Measurements from ENCODE around the gene LZTR1.
"Not testable (repeated sequence)": the region's sequence is repeated elsewhere in the genome, so short reads cannot be mapped to it uniquely, and the experiment has no call there.

LZTR1 gene

DNA sequence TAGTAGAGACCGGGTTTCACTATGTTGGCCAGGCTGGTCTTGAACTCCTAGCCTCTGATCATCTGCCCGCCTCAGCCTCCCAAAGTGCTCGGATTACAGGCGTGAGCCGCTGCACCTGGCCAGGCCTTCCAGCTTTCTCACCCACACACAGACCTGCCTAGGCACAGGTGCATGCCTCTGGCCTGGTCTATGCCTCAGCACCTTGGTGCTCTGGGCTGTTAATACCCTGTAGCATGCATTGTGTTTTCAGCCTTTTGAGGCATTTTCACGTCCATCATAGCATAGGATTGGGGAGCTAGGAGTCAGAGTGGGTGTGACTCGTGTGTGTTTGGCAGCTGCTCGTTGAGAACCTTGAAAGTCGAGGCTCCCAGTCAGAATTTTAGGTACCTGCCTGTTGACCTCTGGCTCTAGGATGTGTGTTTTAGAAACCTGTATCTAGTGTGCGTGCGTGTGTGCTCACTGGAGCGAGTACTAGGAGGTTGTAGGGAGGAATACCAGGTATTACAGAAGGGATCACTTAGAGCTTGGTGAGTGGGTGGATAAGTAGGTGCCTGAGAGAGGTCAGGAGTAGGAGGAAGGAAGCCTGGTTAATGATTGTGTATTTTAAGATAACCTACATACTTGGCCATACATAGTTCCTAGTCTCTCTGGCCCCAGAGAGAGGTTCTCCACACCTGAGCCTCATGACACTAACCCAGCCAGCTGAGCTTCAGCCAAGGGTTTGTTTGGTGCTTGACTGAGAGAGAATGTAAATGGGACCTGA is 44.9 kb upstream of the LZTR1 start:
- Histone ChIP-seq H3K9me3 (replicated peaks; ENCODE audit: insufficient read depth, low read length) (no peaks in the 10 kb centered on the region), H3F3A (ENCODE audit: insufficient read depth, low read length) (no peaks in the 10 kb centered on the region), H3K36me3 (replicated peaks; ENCODE audit: insufficient read depth, low read length) (0 out of 2 replicates have a peak, but pooled peaks cover 8% of the 10 kb centered on the region), H4K20me1 (ENCODE audit: insufficient read depth, low read length) (peaks cover 76% of the 10 kb centered on the region), H3K79me2 (ENCODE audit: low read length) (peaks cover 98% of the 10 kb centered on the region), H3K4me3 (ENCODE audit: low read length) (no peak overlapping the region), H3K4me1 (ENCODE audit: low read length) (no peaks in the 10 kb centered on the region), H3K4me2 (ENCODE audit: low read depth, low read length) (no peak overlapping the region), H2AFZ (ENCODE audit: low read length) (no peak overlapping the region), H3K9me2 (replicated peaks; ENCODE audit: insufficient read depth, low read length) (no peaks in the 10 kb centered on the region), H3K27ac (ENCODE audit: low read length) (no peak overlapping the region), H3K9ac (ENCODE audit: low read length) (no peak overlapping the region), H3K27me3 (replicated peaks; ENCODE audit: insufficient read depth, low read length) (no peaks in the 10 kb centered on the region)
- DNase-seq: no peak
- TF ChIP-seq, protein P1, sequence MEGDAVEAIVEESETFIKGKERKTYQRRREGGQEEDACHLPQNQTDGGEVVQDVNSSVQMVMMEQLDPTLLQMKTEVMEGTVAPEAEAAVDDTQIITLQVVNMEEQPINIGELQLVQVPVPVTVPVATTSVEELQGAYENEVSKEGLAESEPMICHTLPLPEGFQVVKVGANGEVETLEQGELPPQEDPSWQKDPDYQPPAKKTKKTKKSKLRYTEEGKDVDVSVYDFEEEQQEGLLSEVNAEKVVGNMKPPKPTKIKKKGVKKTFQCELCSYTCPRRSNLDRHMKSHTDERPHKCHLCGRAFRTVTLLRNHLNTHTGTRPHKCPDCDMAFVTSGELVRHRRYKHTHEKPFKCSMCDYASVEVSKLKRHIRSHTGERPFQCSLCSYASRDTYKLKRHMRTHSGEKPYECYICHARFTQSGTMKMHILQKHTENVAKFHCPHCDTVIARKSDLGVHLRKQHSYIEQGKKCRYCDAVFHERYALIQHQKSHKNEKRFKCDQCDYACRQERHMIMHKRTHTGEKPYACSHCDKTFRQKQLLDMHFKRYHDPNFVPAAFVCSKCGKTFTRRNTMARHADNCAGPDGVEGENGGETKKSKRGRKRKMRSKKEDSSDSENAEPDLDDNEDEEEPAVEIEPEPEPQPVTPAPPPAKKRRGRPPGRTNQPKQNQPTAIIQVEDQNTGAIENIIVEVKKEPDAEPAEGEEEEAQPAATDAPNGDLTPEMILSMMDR (IDR thresholded peaks at IDR 0.05; ENCODE audit: low read length): no peak
- TF ChIP-seq EZH2 (optimal IDR thresholded peaks at IDR 0.05; ENCODE audit: low read depth, low read length): no peak
- TF ChIP-seq EZH2phosphoT487 (IDR thresholded peaks at IDR 0.05; ENCODE audit: low read length): no peak

- no peaks in the 10 kb centered on the region for H3F3A ChIP-seq (ENCODE audit: insufficient read depth, low read length)
- H3K4me3 ChIP-seq (ENCODE audit: low read length): no peak overlapping the region
- H3K9me2 ChIP-seq (replicated peaks; ENCODE audit: insufficient read depth, low read length): no peaks in the 10 kb centered on the region
- no peak for DNase-seq
- no peak for TF ChIP-seq EZH2 (optimal IDR thresholded peaks at IDR 0.05; ENCODE audit: low read depth, low read length)
- TF ChIP-seq EZH2phosphoT487 (IDR thresholded peaks at IDR 0.05; ENCODE audit: low read length): no peak
- TF ChIP-seq, protein P1 (IDR thresholded peaks at IDR 0.05; ENCODE audit: low read length): no peak
- peaks cover 98% of the 10 kb centered on the region for H3K79me2 ChIP-seq (ENCODE audit: low read length)
- no peaks in the 10 kb centered on the region for H3K9me3 ChIP-seq (replicated peaks; ENCODE audit: insufficient read depth, low read length)
- H4K20me1 ChIP-seq (ENCODE audit: insufficient read depth, low read length): peaks cover 77% of the 10 kb centered on the region
- no peaks in the 10 kb centered on the region for H3K4me1 ChIP-seq (ENCODE audit: low read length)
- no peak overlapping the region for H2AFZ ChIP-seq (ENCODE audit: low read length)
- 0 out of 2 replicates have a peak, but pooled peaks cover 8% of the 10 kb centered on the region for H3K36me3 ChIP-seq (replicated peaks; ENCODE audit: insufficient read depth, low read length)
- no peak overlapping the region for H3K27ac ChIP-seq (ENCODE audit: low read length)
- H3K9ac ChIP-seq (ENCODE audit: low read length): no peak overlapping the region
- no peaks in the 10 kb centered on the region for H3K27me3 ChIP-seq (replicated peaks; ENCODE audit: insufficient read depth, low read length)
- H3K4me2 ChIP-seq (ENCODE audit: low read depth, low read length): no peak overlapping the region
Observed at GRCh38 chr22:20937794-20938671, 44.1 kb upstream of the LZTR1 start.

DNA sequence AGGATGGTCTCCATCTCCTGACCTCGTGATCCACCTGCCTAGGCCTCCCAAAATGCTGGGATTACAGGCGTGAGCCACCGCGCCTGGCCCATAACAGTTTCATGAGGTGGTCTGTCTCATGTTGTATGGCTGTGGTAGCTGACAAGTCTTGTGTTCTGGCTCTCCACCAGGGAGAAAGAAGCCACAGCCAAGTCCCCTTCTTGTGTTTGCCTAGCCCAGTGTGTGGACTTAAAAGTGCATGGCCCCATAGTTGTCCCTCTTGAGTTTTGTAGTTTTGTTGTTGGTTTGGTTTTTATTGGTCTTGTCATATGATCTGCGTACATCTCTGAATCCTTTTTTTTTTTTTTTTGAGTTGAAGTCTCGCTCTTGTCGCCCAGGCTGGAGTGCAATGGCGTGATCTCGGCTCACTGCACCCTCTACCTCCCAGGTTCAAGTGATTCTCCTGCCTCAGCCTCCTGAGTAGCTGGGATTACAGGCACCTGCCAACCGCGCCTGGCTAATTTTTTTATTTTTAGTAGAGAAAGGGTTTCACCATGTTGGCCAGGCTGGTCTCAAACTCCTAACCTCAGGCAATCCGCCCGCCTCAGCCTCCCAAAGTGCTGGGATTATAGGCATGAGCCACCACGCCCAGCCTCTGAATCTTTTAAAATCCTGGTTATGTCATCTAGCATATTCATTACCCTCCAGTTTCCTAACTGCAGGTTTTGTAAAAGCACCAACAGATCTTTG is 42.5 kb upstream of the LZTR1 start:
- H3K79me2 ChIP-seq (ENCODE audit: low read length): peaks cover 98% of the 10 kb centered on the region
- H3K4me2 ChIP-seq (ENCODE audit: low read depth, low read length); H3K27ac ChIP-seq (ENCODE audit: low read length); DNase-seq; H3F3A ChIP-seq (ENCODE audit: insufficient read depth, low read length); H3K4me3 ChIP-seq (ENCODE audit: low read length); H3K4me1 ChIP-seq (ENCODE audit: low read length); H3K9me3 ChIP-seq (replicated peaks; ENCODE audit: insufficient read depth, low read length); H3K9ac ChIP-seq (ENCODE audit: low read length); H3K27me3 ChIP-seq (replicated peaks; ENCODE audit: insufficient read depth, low read length); H2AFZ ChIP-seq (ENCODE audit: low read length); H3K36me3 ChIP-seq (replicated peaks; ENCODE audit: insufficient read depth, low read length); H3K9me2 ChIP-seq (replicated peaks; ENCODE audit: insufficient read depth, low read length): not testable (repeated sequence)
- H4K20me1 ChIP-seq (ENCODE audit: insufficient read depth, low read length): peaks cover 78% of the 10 kb centered on the region

Measured in MM.1S (cell line).